OCI-LY3 (cell line): ENCODE results near the gene ADCY9.

Experiments
- H2AFZ ChIP-seq: fragments of 200-600, 300-600 bp; shearing (Covaris generic); 2 replicates; pipeline ENCODE4 v1.6.0; 2014; ENCODE audit warnings: antibody characterized with exemption, low read depth, low read length
- H3K27ac ChIP-seq: fragments of 200-600, 300-600 bp; sonication (generic); 2 replicates; pipeline ENCODE4 v1.5.1; 2014; ENCODE audit warnings: mild to moderate bottlenecking, low read length, moderate library complexity, mixed read lengths
- H3K27me3 ChIP-seq: fragments of 200-600, 300-600 bp; sonication (generic); 2 replicates; pipeline ENCODE4 v1.6.1; 2014; ENCODE audit warnings: low read depth, low read length, mixed read lengths
- H3K36me3 ChIP-seq: fragments of 200-600, 300-600 bp; sonication (generic); replicated peaks from 2 replicates; pipeline ENCODE3; 2014; ENCODE audit warnings: low read depth, low read length, mixed read lengths
- H3K4me1 ChIP-seq: fragments of 300-600, 200-600 bp; sonication (generic); 2 replicates; pipeline ENCODE4 v1.6.1; 2014; ENCODE audit warnings: low read length, mixed read lengths
- H3K4me2 ChIP-seq: fragments of 200-600, 300-600 bp; sonication (generic); 2 replicates; pipeline ENCODE4 v1.6.1; 2014; ENCODE audit warnings: low read length, mixed read lengths
- H3K4me3 ChIP-seq: fragments of 300-600, 200-600 bp; sonication (generic); 2 replicates; pipeline ENCODE4 v1.5.1; 2014; ENCODE audit warnings: antibody characterized with exemption, mild to moderate bottlenecking, low read length, moderate library complexity
- H3K79me2 ChIP-seq: fragments of 300-600, 200-600 bp; shearing (Covaris generic); 2 replicates; pipeline ENCODE4 v1.6.1; 2014; ENCODE audit warnings: mild to moderate bottlenecking, low read length, mixed read lengths
- H3K9ac ChIP-seq: fragments of 300-600, 200-600 bp; shearing (Covaris generic); 2 replicates; pipeline ENCODE4 v1.6.0; 2014; ENCODE audit warnings: mild to moderate bottlenecking, low read length, moderate library complexity
- H3K9me3 ChIP-seq: fragments of 200-600, 300-600 bp; shearing (Covaris generic); 2 replicates; pipeline ENCODE4 v1.6.1; 2014; ENCODE audit warnings: low read length, mixed read lengths; ENCODE audit not compliant: insufficient read depth
- H4K20me1 ChIP-seq: fragments of 200-600, 300-600 bp; sonication (generic); 2 replicates; pipeline ENCODE4 v1.6.1; 2016; ENCODE audit warnings: low read length, mixed read lengths; ENCODE audit not compliant: insufficient read depth
- CTCF ChIP-seq: fragments of 200-600, 300-600 bp; sonication (generic); IDR thresholded peaks from 2 replicates; pipeline ENCODE4 v1.5.1; 2014; ENCODE audit warnings: antibody characterized with exemption, low read length, low read depth
- EZH2phosphoT487 ChIP-seq: fragments of 200-600 bp; shearing (Covaris generic); IDR thresholded peaks from 2 replicates; pipeline ENCODE4 v1.6.1; 2018; ENCODE audit warnings: antibody characterized with exemption, mixed run types, low read depth

Gene ADCY9

GRCh38 chr16:4010225-4011158 is 105.8 kb downstream of the ADCY9 start:
- Histone ChIP-seq H3K9me3 (no peaks in the 10 kb centered on the region), H2AFZ (no peak overlapping the region), H3K9ac (no peak overlapping the region), H3K27me3 (peaks cover 5% of the 10 kb centered on the region; the same call in 1 of the 2 replicates), H3K4me3 (no peak overlapping the region), H3K4me2 (no peak overlapping the region), H4K20me1 (no peaks in the 10 kb centered on the region), H3K4me1 (no peaks in the 10 kb centered on the region), H3K79me2 (no peaks in the 10 kb centered on the region), H3K27ac (no peak overlapping the region), H3K36me3 (no peaks in the 10 kb centered on the region)
- TF ChIP-seq EZH2phosphoT487 (no peak), CTCF (no peak)

GRCh38 chr16:4009177-4009576 is 107.1 kb downstream of the ADCY9 start:
- Histone ChIP-seq H3K4me3 (no peak overlapping the region), H4K20me1 (no peaks in the 10 kb centered on the region), H2AFZ (no peak overlapping the region), H3K9me3 (no peaks in the 10 kb centered on the region), H3K4me1 (no peaks in the 10 kb centered on the region), H3K4me2 (no peak overlapping the region), H3K27me3 (peaks cover 8% of the 10 kb centered on the region; the same call in 1 of the 2 replicates), H3K36me3 (no peaks in the 10 kb centered on the region), H3K9ac (no peak overlapping the region), H3K27ac (no peak overlapping the region), H3K79me2 (no peaks in the 10 kb centered on the region)
- TF ChIP-seq EZH2phosphoT487 = no peak
- TF ChIP-seq CTCF = no peak

- Histone ChIP-seq H3K27me3 (peaks cover 8% of the 10 kb centered on the region; the same call in 1 of the 2 replicates), H3K4me2 (no peak overlapping the region), H3K4me3 (no peak overlapping the region), H4K20me1 (no peaks in the 10 kb centered on the region), H3K9ac (no peak overlapping the region), H3K4me1 (no peaks in the 10 kb centered on the region), H3K9me3 (no peaks in the 10 kb centered on the region), H3K27ac (no peak overlapping the region), H3K36me3 (no peaks in the 10 kb centered on the region), H2AFZ (no peak overlapping the region), H3K79me2 (no peaks in the 10 kb centered on the region)
- TF ChIP-seq CTCF (no peak), EZH2phosphoT487 (no peak)
These were observed 108.1 kb downstream of the ADCY9 start for GRCh38 chr16:4008116-4008515.

GRCh38 chr16:4006397-4006999 is 109.7 kb downstream of the ADCY9 start:
- Histone ChIP-seq H3K9ac (no peak overlapping the region), H3K4me2 (no peak overlapping the region), H3K9me3 (no peaks in the 10 kb centered on the region), H3K79me2 (no peaks in the 10 kb centered on the region), H3K4me1 (no peaks in the 10 kb centered on the region), H3K27ac (no peak overlapping the region), H4K20me1 (no peaks in the 10 kb centered on the region), H2AFZ (no peak overlapping the region), H3K27me3 (peaks cover 8% of the 10 kb centered on the region; the same call in 1 of the 2 replicates), H3K4me3 (no peak overlapping the region), H3K36me3 (no peaks in the 10 kb centered on the region)
- no peak for TF ChIP-seq EZH2phosphoT487
- TF ChIP-seq CTCF = no peak
